LNCAP (cell line): Measurements from ENCODE around the gene COPB2.

Source experiments
- CTCF ChIP-seq: fragments of 450-650 bp; IDR thresholded peaks from 2 replicates; pipeline ENCODE4 v1.5.1; 2017; ENCODE audit warnings: mild to moderate bottlenecking

Gene COPB2

GRCh38 chr3:139346771-139347170, 42.7 kb downstream of the COPB2 start:
- no peak for TF ChIP-seq CTCF

GRCh38 chr3:139343895-139344856, 45.3 kb downstream of the COPB2 start, which contains the start of gene MRPS22:
TSS of gene MRPS22 (plus strand) at chr3:139344020. CDS start at chr3:139344027, 7 bp downstream.
- TF ChIP-seq CTCF, result no peak

GRCh38 chr3:139342054-139342453, 47.4 kb downstream of the COPB2 start:
- no peak for TF ChIP-seq CTCF

- no peak for TF ChIP-seq CTCF
Measured at GRCh38 chr3:139340784-139341183, 48.7 kb downstream of the COPB2 start.

- no peak for TF ChIP-seq CTCF
Measured at GRCh38 chr3:139339219-139339906, 50.1 kb downstream of the COPB2 start.

GRCh38 chr3:139338405-139338804, 51.0 kb downstream of the COPB2 start:
- no peak for TF ChIP-seq CTCF

GRCh38 chr3:139332092-139332491, 57.4 kb downstream of the COPB2 start:
- no peak for TF ChIP-seq CTCF
